PC-3 (cell line): ENCODE results near the gene KYAT1. TPM values are rescaled to one million over a fixed set of nuclear protein-coding genes. Genes with fewer than 3 reads are reported as not detected.

Source experiments
- ATAC-seq: fragments of 200-7000 bp; cut with Tn5 transposase; 2 replicates; pipeline ENCODE4 v1.9.1; 2020; ENCODE audit warnings: mild to moderate bottlenecking, moderate library complexity
- BruUV-seq: library from RNA; stranded (reverse); fragments of 400-500 nt; replicated peaks from 2 replicates; lab custom pipeline; 2021; lab: Mats Ljungman, UMichigan
- CTCF ChIA-PET: fragments of 300-600 bp; sonication (Branson Sonifier 250); formaldehyde crosslinking; loops from one replicate; lab custom pipeline; 2022; ENCODE audit warnings: antibody characterized with exemption; lab: Charles Lee
- POLR2A ChIA-PET: fragments of 300-600 bp; sonication (Branson Sonifier 250); formaldehyde crosslinking; loops from one replicate; lab custom pipeline; 2022; ENCODE audit warnings: antibody characterized with exemption; ENCODE audit not compliant: unreplicated experiment; lab: Charles Lee
- DNase-seq: peaks from one replicate; pipeline ENCODE4 v3.0.0-alpha.2; 2015
- H2AFZ ChIP-seq: fragments of 300-600 bp; sonication (generic); 2 replicates; pipeline ENCODE4 v1.6.0; 2016; ENCODE audit warnings: antibody characterized with exemption, low read length
- H3F3A ChIP-seq: fragments of 300-600 bp; sonication (generic); one replicate; pipeline ENCODE4 v1.6.0; 2017; ENCODE audit warnings: antibody characterized with exemption, low read length, control low read depth, mild to moderate bottlenecking; ENCODE audit not compliant: unreplicated experiment
- H3K27ac ChIP-seq: fragments of 300-600 bp; sonication (generic); 2 replicates; pipeline ENCODE4 v1.5.1; 2016; ENCODE audit warnings: mild to moderate bottlenecking, low read length
- H3K27me3 ChIP-seq: fragments of 300-600 bp; sonication (generic); 2 replicates; pipeline ENCODE4 v1.6.1; 2016; ENCODE audit warnings: low read length, mixed read lengths
- H3K36me3 ChIP-seq: fragments of 300-600 bp; sonication (generic); 2 replicates; pipeline ENCODE4 v1.6.1; 2016; ENCODE audit warnings: low read depth, mixed run types, low read length, mixed read lengths
- H3K4me1 ChIP-seq: fragments of 300-600 bp; sonication (generic); 2 replicates; pipeline ENCODE4 v1.5.1; 2016; ENCODE audit warnings: low read length; ENCODE audit not compliant: insufficient read depth
- H3K4me2 ChIP-seq: fragments of 300-600 bp; sonication (generic); 2 replicates; pipeline ENCODE4 v1.6.0; 2016; ENCODE audit warnings: low read length
- H3K4me3 ChIP-seq: fragments of 300-600 bp; sonication (generic); 2 replicates; pipeline ENCODE4 v1.5.1; 2016; ENCODE audit warnings: mild to moderate bottlenecking, low read length, mixed read lengths
- H3K79me2 ChIP-seq: fragments of 300-600 bp; sonication (generic); 2 replicates; pipeline ENCODE4 v1.6.1; 2017; ENCODE audit warnings: low read length, mixed read lengths
- H3K9ac ChIP-seq: fragments of 300-600 bp; sonication (generic); 2 replicates; pipeline ENCODE4 v1.6.0; 2016; ENCODE audit warnings: mild to moderate bottlenecking, low read length
- H3K9me2 ChIP-seq: fragments of 300-600 bp; sonication (generic); replicated peaks from 2 replicates; pipeline ENCODE4 v1.6.1; 2016; ENCODE audit warnings: mixed run types, low read length, mixed read lengths
- H3K9me3 ChIP-seq: fragments of 300-600 bp; sonication (generic); 2 replicates; pipeline ENCODE4 v1.6.1; 2016; ENCODE audit warnings: low read length, mixed read lengths
- H4K20me1 ChIP-seq: fragments of 300-600 bp; sonication (generic); 2 replicates; pipeline ENCODE4 v1.6.1; 2016; ENCODE audit warnings: low read length, mixed read lengths
- EZH2 ChIP-seq: fragments of 300-600 bp; sonication (generic); IDR thresholded peaks from one replicate; pipeline ENCODE4 v1.6.1; 2017; ENCODE audit warnings: antibody characterized with exemption, mild to moderate bottlenecking, low read length; ENCODE audit not compliant: unreplicated experiment
- EZH2phosphoT487 ChIP-seq: fragments of 300-600 bp; sonication (generic); IDR thresholded peaks from 2 replicates; pipeline ENCODE4 v1.6.1; 2018; ENCODE audit warnings: mild to moderate bottlenecking, antibody characterized with exemption, low read length, borderline replicate concordance
- intact Hi-C: fragments of 100-400 bp; cut with micrococcal nuclease; formaldehyde crosslinking; loops from 2 replicates; pipeline ENCODE4 v1.9.0; 2023
- total RNA-seq: library from RNA; depleted of rRNA; stranded (reverse); fragments of >200 nt; gene quantifications from 2 replicates; pipeline ENCODE4 v1.2.3, GENCODE V29; 2014
- TF ChIP-seq, protein P1 (sequence below): fragments of 300-600 bp; sonication (generic); conservative IDR thresholded peaks from 2 replicates; pipeline ENCODE4 v1.5.1; 2017; ENCODE audit warnings: antibody characterized with exemption, low read depth, mild to moderate bottlenecking, low read length

The KYAT1 gene
- total RNA-seq, 1 experiment from 2014 or later: 7.4 TPM

DNA sequence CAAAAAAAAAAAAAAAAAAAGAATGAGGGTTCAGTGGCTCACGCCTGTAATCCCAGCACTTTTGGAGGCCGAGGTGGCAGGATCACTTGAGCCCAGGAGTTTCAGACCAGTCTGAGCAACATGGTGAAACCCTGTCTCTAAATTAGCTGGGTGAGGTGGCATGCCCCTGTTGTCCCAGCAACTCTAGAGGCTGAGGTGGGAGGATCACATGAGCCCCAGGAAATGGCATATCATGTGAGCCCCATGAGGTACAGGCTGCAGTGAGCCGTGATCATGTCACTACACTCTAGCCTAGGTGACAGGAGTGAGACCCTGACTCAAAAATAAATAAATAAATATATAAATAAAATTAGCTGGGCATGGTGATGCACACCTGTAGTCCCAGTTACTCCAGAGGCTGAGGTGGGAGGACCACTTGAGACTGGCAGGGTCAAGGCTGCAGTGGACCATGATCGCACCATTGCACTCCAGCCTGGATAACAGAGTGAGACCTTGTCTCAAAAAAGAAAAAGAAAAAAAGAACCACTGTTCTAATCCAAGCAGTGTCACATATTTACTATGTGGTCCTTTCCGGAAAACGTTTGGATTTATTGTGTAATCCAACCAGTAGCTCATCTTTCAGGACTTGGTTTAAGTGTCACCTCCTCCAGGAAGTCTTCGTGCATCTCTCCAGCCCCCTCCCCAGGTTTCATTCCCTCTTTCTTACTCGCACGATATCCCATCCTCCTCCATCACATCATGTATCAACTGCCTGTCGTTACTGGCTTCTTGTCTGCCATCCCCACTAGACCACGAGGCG lies 39.9 kb downstream of the KYAT1 start:
- Histone ChIP-seq H3K9me3 (no peaks in the 10 kb centered on the region), H2AFZ (no peak overlapping the region), H3K4me2 (no peak overlapping the region), H3K4me1 (no peaks in the 10 kb centered on the region), H3F3A (no peaks in the 10 kb centered on the region), H3K9me2 (no peaks in the 10 kb centered on the region), H3K79me2 (no peaks in the 10 kb centered on the region), H3K36me3 (no peaks in the 10 kb centered on the region), H3K9ac (no peak overlapping the region), H3K27me3 (no peaks in the 10 kb centered on the region), H4K20me1 (no peaks in the 10 kb centered on the region), H3K27ac (no peak overlapping the region), H3K4me3 (no peak overlapping the region)
- intact Hi-C loops: no loop called here
- CTCF ChIA-PET: interaction anchor here (0.6 kb wide), 1 partner anchor 196 kb away, joined by 3 read pairs; no protein-coding TSS in a partner anchor
- DNase-seq: no peak
- BruUV-seq: no TSS peak
- no peak for ATAC-seq
- POLR2A ChIA-PET: no interaction called here
- TF ChIP-seq, protein P1, sequence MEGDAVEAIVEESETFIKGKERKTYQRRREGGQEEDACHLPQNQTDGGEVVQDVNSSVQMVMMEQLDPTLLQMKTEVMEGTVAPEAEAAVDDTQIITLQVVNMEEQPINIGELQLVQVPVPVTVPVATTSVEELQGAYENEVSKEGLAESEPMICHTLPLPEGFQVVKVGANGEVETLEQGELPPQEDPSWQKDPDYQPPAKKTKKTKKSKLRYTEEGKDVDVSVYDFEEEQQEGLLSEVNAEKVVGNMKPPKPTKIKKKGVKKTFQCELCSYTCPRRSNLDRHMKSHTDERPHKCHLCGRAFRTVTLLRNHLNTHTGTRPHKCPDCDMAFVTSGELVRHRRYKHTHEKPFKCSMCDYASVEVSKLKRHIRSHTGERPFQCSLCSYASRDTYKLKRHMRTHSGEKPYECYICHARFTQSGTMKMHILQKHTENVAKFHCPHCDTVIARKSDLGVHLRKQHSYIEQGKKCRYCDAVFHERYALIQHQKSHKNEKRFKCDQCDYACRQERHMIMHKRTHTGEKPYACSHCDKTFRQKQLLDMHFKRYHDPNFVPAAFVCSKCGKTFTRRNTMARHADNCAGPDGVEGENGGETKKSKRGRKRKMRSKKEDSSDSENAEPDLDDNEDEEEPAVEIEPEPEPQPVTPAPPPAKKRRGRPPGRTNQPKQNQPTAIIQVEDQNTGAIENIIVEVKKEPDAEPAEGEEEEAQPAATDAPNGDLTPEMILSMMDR: no peak
- TF ChIP-seq EZH2phosphoT487: no peak
- no peak for TF ChIP-seq EZH2

DNA sequence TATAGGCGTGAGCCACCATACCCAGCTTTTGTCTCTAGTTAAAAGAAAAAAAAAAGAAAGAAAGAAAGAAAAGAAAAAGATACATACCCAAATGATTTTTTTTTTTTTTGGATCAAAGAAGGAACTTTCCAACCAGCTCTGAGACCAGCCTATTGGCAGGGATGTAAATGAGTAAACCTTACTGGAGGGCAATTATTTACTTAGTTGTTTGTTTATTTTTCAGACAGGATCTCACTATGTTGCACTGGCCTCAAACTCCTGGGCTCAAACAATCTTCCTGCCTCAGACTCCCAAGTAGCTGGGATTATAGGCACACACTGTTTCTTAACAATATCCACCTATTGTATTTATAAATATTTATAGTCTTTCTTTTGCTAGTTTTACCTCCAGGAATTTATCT lies 41.2 kb downstream of the KYAT1 start:
- no peaks in the 10 kb centered on the region for H3K36me3 ChIP-seq
- BruUV-seq: no TSS peak

More for the DNA sequence above, 41.2 kb downstream of the KYAT1 start:
- Histone ChIP-seq H3K9me2 (no peaks in the 10 kb centered on the region), H2AFZ (no peak overlapping the region), H3K79me2 (no peaks in the 10 kb centered on the region), H4K20me1 (no peaks in the 10 kb centered on the region), H3K4me3 (no peak overlapping the region), H3K4me1 (no peaks in the 10 kb centered on the region), H3K27me3 (no peaks in the 10 kb centered on the region), H3K9ac (no peak overlapping the region), H3K27ac (no peak overlapping the region), H3K4me2 (no peak overlapping the region), H3K9me3 (no peaks in the 10 kb centered on the region), H3F3A (no peaks in the 10 kb centered on the region)
- intact Hi-C loops: no loop called here
- ATAC-seq: no peak
- POLR2A ChIA-PET: no interaction called here
- DNase-seq: no peak
- no peak for TF ChIP-seq EZH2phosphoT487
- TF ChIP-seq EZH2: no peak
- TF ChIP-seq, protein P1: no peak
- CTCF ChIA-PET: no interaction called here
